Activated naive CD8-positive, alpha-beta T cell (primary cell): ENCODE measurements around the gene SLC22A3.
"Not testable (repeated sequence)": the region's sequence is repeated elsewhere in the genome, so short reads cannot be mapped to it uniquely, and the experiment has no call there.

Experiments used
- H3K27ac Mint-ChIP-seq: one replicate; pipeline ENCODE4 v1.8.0; 2021; ENCODE audit warnings: mixed read lengths
- H3K27me3 Mint-ChIP-seq: one replicate; pipeline ENCODE4 v1.8.0; 2021; ENCODE audit warnings: mixed read lengths
- H3K36me3 Mint-ChIP-seq: one replicate; pipeline ENCODE4 v1.8.0; 2021; ENCODE audit warnings: mixed read lengths
- H3K4me1 Mint-ChIP-seq: one replicate; pipeline ENCODE4 v1.8.0; 2021; ENCODE audit warnings: low read depth, mixed read lengths
- H3K4me3 Mint-ChIP-seq: one replicate; pipeline ENCODE4 v1.8.0; 2021; ENCODE audit warnings: mild to moderate bottlenecking, mixed read lengths
- H3K9me3 Mint-ChIP-seq: one replicate; pipeline ENCODE4 v1.8.0; 2021; ENCODE audit warnings: low read depth, mixed read lengths

The SLC22A3 gene

DNA sequence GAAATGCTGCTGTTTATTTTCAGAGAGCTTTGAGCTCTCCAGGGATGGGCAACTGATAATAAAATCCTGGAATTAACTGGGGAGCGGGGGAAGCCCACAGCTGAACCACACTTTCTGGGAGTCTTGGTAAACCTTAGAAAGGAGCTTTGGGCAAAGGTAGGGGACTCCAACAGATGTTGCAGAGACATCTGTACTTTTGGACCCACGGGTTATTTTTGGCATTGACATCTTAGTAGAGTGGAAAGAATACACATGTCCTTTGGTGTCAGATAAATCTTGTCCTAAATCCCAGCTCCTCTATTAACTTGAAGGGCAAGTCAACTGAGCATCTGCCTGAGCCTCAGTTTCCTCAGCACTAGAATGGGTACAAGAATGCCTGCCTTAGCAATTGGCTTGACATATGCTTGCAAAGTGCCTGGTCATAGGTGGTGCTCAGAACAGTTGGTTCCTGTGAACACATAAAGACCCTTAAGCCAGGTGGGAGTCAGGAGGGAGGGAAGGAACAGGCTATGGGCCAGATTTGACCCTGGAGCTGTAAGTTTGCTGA is 5.8 kb downstream of the SLC22A3 start:
- no peak overlapping the region for H3K4me3 Mint-ChIP-seq
- H3K27me3 Mint-ChIP-seq: peaks cover 17% of the 10 kb centered on the region
- no peaks in the 10 kb centered on the region for H3K9me3 Mint-ChIP-seq
- no peaks in the 10 kb centered on the region for H3K36me3 Mint-ChIP-seq
- peaks cover 5% of the 10 kb centered on the region for H3K4me1 Mint-ChIP-seq
- no peak overlapping the region for H3K27ac Mint-ChIP-seq

DNA sequence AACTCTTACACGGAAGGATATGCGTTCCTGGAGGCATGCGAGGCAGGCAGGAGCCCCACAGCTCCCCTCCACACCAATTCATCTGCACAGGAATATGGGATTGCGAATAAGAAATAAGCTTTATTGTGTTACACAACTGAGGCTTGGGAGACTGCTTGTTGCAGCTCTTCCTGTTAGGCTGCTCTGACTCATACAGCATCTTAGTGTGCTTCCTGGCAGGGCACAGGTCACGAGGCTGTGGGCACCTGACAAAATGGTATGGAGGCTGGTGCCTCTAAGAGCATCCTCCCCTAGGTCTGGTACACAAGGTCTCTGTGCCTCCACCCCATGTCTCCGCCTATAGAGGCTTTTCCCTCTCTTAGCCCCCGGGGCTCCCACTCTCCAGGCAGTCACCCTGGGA is 6.8 kb downstream of the SLC22A3 start:
- Mint-ChIP-seq H3K9me3 (no peaks in the 10 kb centered on the region), H3K27ac (no peak overlapping the region), H3K27me3 (peaks cover 12% of the 10 kb centered on the region), H3K36me3 (no peaks in the 10 kb centered on the region), H3K4me1 (peaks cover under 1% of the 10 kb centered on the region), H3K4me3 (no peak overlapping the region)

DNA sequence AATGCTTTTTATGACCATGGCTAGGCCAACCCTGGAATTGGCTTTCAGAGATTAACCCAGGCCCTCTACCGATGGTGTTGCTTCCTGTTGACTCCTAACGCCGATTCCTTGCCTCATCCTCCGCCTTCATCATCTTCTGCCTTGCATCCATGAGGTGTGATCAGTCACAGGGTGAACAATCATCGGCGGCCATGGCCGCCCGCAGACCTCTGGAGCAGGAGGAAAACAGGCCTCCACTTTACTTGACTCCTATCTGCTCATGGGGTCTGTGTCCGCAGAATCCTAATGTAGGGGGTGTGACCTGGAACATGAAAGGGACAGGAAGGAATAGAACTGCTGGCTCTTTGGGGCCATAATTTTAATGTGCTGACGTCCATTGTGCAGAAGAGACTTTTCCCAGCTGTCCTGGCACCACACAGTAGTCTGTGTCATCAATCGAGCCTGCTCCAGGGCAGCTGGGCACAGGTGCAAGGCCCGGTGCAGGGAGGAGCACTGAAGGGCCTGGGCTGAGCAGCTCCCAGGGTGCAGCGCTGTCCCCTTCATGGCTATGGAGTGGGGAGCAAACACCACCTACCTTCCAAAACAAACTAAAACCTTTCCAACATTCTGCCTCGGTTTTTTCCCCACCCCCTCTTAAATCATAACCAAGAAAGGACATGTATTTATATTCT is 8.0 kb downstream of the SLC22A3 start:
- Mint-ChIP-seq H3K4me3 (no peak overlapping the region), H3K27me3 (peaks cover 4% of the 10 kb centered on the region), H3K4me1 (no peaks in the 10 kb centered on the region), H3K27ac (no peak overlapping the region), H3K9me3 (no peaks in the 10 kb centered on the region), H3K36me3 (no peaks in the 10 kb centered on the region)

DNA sequence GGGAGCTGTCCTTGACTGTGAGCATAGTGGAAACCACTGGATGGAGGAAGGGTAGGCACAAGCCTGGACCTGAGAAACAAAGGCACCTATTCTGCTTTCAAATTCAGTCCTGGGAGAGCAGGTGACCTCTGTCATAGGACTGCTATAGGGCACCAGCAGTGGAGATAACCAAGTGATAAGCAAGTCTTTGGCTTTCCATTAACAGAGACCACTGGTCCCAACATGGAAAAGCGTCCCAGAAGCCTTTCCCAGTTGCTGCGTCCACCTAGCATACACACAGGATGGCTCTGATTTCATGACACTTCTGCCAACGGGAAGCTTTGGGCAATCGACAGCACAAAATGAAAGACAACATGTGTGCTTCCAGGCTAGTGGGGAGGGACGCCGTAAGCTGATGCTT is 8.9 kb downstream of the SLC22A3 start:
- Mint-ChIP-seq H3K9me3 (no peaks in the 10 kb centered on the region), H3K4me1 (no peaks in the 10 kb centered on the region), H3K4me3 (no peak overlapping the region), H3K27me3 (peaks cover 4% of the 10 kb centered on the region), H3K36me3 (no peaks in the 10 kb centered on the region), H3K27ac (no peak overlapping the region)

DNA sequence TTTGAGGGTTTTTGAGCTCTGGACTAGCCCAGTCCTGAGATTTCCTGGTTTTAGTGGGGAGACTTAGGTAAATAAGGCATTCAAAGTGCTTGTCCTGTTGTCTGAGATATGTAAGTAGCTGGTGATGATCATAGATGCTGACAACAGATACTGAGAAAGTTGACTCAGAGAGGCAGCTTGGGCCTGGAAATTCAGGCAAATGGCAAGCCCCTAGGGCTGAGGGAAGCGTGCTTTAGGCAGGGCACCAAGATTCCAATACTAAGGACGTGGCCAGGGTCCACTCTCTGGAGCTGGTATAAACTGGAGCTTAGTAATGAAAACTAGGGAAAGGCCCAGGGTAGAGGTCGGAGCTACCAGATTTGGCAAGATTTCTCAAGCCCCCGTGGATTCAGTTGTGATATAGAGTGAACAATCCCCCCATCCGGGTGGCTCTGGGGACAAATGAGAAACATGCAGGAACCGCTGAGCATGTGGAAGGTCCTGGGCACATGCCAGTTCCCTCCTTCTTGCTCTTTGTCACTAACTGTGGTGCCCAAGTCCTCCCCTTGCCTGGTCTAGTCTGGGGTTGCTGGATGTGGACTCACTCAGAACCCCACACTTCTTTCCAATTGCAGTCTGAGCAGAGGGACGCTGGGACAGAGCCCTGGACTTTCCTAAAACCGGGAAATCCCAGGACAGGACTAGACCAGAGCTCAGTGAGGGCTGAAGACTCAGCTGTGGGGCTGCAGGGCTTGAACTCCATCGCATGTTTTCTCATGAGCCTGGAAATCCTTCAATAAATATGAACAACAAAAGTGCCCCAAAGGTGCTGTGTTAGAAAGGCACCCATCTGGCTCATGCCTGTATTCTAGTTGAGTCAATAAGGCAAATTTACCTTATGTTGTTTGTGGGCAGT is 10.3 kb downstream of the SLC22A3 start:
- H3K27me3 Mint-ChIP-seq: peaks cover 5% of the 10 kb centered on the region
- H3K4me3 Mint-ChIP-seq: no peak overlapping the region
- no peaks in the 10 kb centered on the region for H3K9me3 Mint-ChIP-seq
- H3K36me3 Mint-ChIP-seq: no peaks in the 10 kb centered on the region
- no peaks in the 10 kb centered on the region for H3K4me1 Mint-ChIP-seq
- no peak overlapping the region for H3K27ac Mint-ChIP-seq

DNA sequence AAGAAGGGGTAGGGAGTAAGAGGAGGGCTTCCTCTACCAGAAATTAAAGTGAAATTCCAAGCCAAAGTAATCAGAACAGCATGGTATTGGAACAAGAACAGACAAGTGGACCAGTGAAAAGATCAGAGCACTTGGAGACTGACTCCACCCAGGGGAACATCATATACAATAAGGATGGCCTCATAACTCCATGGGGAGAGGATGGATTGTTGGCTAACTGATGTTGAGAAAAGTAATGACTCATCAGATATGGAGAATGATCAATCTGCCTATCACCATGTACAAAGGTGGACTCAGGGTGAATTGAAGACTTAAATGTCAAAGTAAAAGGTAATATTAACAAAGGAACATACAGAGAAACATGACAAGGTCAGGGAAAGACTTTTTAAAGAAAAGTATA is 12.8 kb downstream of the SLC22A3 start:
- Mint-ChIP-seq H3K27ac (no peak overlapping the region), H3K9me3 (no peaks in the 10 kb centered on the region), H3K4me1 (no peaks in the 10 kb centered on the region), H3K36me3 (no peaks in the 10 kb centered on the region), H3K4me3 (no peak overlapping the region), H3K27me3 (peaks cover 5% of the 10 kb centered on the region)

DNA sequence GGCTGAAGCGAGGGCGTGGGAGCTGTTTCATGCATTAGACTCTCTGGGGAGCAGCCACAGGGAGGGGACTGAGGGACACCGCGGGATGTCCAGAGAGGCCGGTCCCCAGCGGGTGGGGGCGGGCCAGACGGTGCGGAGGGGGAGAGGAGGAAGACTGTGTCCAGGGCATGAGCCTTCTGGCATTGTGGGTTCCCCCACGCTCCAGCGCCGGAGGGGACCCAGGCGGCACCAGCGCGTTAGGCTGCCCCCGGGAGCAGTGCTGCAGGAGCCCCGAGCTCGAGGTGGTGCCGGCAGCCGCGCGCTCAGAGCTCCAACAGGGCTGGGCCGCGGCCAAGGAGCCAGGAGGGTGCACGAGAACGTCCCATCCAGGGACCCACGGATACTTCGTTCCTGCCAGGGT is 14.4 kb downstream of the SLC22A3 start:
- Mint-ChIP-seq H3K27ac (no peak overlapping the region), H3K4me1 (no peaks in the 10 kb centered on the region), H3K27me3 (peaks cover 8% of the 10 kb centered on the region), H3K9me3 (no peaks in the 10 kb centered on the region), H3K4me3 (no peak overlapping the region), H3K36me3 (no peaks in the 10 kb centered on the region)

DNA sequence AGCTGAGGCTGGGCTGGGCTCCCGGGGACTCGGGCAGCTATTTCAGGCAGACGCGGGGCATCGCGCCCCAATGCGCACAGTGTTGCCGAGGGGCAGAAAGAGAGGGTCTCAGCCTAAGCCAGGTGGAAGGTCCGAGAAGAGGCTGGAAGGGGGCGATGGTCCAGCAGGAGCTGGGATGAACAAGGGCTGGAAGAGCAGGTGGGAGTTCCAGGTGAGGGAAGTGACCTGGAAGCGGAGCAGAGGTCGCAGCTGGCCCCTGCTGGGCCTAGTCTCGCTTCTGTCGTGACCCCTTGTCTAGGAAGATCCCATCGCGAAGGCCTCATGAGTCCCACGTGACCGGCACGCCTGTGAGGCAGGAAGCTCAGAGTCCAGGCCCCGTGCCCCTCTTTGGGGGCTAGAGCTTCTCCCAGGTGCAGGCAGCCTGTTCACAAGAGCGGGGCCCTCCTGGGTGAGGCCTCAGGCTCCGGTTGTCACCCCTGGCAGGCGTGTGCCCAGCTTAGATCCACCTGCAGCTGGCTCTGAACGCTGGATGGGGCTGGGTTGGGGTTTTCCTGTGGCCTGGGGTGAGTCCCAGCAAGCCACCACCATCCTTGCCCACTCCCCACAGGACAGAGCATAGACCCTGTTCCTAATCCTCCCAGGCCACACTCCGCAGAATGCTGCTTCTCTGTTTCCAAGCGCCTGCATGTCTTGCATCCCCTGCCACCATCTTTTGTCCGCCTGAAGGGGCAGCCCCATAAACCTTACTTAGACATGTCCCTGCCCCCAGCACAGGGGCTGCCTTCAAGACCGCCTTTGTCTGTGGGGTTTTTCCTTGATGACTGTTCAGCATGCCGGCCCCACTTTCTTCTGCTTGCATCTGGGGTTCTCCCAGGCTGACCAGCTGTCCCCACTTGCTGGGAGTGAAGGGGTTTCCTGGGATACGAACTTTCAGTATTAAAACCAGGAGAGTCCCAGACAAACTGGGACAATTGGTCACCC is 15.1 kb downstream of the SLC22A3 start:
- Mint-ChIP-seq H3K4me1 (no peaks in the 10 kb centered on the region), H3K27ac (no peak overlapping the region), H3K36me3 (no peaks in the 10 kb centered on the region), H3K9me3 (no peaks in the 10 kb centered on the region), H3K27me3 (peaks cover 8% of the 10 kb centered on the region), H3K4me3 (no peak overlapping the region)

DNA sequence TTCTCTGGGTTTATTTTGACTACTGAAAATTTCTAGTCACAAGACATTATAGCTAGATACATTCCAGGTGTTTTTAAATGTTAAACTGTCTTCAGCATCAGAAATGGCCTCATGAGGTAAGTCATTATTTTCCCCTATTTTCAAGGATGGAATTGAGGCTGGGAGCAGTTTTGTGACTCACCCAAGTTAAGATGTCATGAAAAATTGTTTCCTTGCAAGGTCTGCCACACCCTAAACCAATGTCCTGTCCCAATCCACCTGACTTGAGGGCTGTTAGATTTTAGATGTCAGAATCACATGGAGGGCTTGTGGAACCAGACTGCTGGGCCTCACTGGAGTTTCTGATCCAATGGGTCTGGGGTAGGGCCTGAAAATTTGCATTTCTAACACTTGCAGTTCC is 16.9 kb downstream of the SLC22A3 start:
- no peaks in the 10 kb centered on the region for H3K4me1 Mint-ChIP-seq
- no peaks in the 10 kb centered on the region for H3K36me3 Mint-ChIP-seq
- peaks cover 4% of the 10 kb centered on the region for H3K27me3 Mint-ChIP-seq
- H3K27ac Mint-ChIP-seq: no peak overlapping the region
- no peaks in the 10 kb centered on the region for H3K9me3 Mint-ChIP-seq
- H3K4me3 Mint-ChIP-seq: no peak overlapping the region

DNA sequence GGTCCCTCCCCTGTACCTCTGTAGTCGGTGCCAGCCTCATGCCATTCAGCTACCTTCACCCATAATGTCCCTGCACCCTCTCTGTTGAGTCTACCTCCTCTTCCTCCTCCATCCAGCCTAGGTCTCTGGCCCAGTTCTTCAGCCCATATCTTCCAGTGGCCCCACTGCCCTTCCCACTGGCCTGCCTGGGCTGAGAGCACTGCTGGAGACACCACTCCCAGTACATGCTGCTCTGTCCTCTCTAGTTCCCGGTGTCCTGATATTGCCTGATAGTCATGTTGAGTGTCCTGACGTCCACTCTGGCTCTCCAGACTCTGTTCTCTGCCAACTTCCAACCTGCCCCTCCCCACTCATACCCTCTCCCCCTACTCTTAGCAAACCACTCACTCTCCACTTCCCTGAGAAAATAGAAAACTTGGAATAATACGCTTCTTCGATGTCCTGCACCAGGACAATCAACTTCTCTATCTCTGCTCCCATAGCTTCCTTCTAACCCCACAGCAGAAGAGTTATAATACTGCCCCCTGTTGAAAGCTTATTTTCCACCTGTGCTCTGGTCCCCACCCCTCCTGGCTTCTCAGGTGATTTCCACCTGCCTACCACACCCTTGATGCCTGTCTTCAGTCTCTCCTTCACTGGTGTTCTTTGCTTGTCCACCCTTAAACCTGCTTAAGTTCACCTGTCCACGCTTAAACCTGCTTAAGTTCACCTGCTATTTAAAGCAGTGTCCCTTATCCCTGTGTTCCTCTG is 19.8 kb downstream of the SLC22A3 start:
- no peaks in the 10 kb centered on the region for H3K4me1 Mint-ChIP-seq
- no peak overlapping the region for H3K4me3 Mint-ChIP-seq
- H3K36me3 Mint-ChIP-seq: no peaks in the 10 kb centered on the region
- H3K27ac Mint-ChIP-seq: no peak overlapping the region
- H3K9me3 Mint-ChIP-seq: no peaks in the 10 kb centered on the region
- H3K27me3 Mint-ChIP-seq: peaks cover 5% of the 10 kb centered on the region

DNA sequence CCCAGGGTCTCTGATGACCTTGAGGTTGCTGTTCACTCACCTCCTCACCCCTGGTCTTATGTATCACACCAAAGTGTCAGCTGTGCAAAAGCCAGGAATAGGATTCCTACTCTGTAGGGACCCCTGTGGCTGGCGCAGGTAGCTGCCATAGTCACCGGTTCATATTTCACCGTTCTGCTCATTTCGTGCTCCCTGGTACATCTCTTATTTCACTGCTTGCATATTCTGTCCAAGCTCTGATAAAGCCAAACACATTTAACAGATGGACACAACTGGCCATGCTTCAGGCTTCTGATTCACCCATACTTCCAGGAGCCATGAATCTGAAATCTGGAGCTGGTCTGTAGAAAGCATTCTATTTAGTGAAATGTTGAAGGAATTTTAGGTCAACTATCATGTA is 20.5 kb downstream of the SLC22A3 start:
- no peak overlapping the region for H3K27ac Mint-ChIP-seq
- H3K4me1 Mint-ChIP-seq: no peaks in the 10 kb centered on the region
- no peaks in the 10 kb centered on the region for H3K9me3 Mint-ChIP-seq
- peaks cover 5% of the 10 kb centered on the region for H3K27me3 Mint-ChIP-seq
- H3K36me3 Mint-ChIP-seq: no peaks in the 10 kb centered on the region
- H3K4me3 Mint-ChIP-seq: no peak overlapping the region

DNA sequence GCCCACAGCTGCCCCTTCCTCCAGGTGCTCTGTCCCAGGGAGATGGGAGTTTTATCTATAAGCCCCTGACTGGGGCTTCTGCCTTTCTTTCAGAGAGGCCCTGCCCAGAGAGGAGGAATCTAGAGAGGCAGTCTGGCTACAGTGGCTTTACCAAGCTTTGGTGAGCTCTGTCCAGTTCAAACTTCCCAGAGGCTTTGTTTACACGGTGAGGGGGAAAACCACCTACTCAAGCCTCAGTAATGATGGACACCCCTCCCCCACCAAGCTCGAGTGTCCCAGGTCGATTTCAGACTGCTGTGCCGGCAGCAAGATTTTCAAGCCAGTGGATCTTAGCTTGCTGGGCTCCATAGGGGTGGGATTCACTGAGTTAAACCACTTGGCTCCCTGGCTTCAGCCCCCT is 25.4 kb downstream of the SLC22A3 start:
- not testable (repeated sequence) for H3K27ac Mint-ChIP-seq, H3K9me3 Mint-ChIP-seq, H3K4me3 Mint-ChIP-seq, H3K4me1 Mint-ChIP-seq, H3K36me3 Mint-ChIP-seq
- peaks cover 11% of the 10 kb centered on the region for H3K27me3 Mint-ChIP-seq

DNA sequence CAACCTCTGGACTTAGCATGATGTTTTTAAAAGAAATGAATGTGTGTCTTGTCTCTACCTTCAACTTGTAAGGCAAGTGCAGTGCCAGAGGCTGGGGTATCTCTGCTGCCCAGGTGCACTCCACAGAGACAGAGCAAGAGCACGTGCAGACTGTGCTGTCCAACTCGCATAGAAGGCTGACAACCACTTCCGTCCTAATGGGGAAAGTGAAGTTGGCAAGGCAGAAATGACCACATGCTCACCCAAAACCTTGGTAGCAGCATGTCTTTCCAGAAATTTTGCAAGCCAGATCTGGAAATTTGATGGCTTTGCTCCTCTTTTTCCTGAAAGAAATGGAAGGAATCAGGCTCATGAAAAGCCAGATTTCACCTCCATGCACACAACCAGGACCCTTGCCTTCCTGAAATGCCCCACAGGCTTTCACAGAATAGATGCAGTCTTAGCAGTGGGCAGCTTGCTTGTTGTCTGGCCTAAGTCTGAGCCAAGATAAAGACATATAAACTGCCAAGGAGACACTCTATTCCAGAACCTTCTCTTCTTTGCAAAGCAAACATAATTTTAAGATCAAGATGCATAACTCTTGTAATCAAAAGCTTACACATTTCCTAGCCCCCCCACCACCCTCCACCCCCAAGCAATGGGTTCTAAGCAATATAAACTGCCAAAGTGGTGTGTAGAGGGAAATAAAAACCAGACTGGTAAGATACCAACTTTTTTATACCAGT is 26.8 kb downstream of the SLC22A3 start:
- no peak overlapping the region for H3K4me3 Mint-ChIP-seq
- no peak overlapping the region for H3K27ac Mint-ChIP-seq
- no peaks in the 10 kb centered on the region for H3K36me3 Mint-ChIP-seq
- peaks cover 11% of the 10 kb centered on the region for H3K27me3 Mint-ChIP-seq
- H3K9me3 Mint-ChIP-seq: no peaks in the 10 kb centered on the region
- no peaks in the 10 kb centered on the region for H3K4me1 Mint-ChIP-seq

DNA sequence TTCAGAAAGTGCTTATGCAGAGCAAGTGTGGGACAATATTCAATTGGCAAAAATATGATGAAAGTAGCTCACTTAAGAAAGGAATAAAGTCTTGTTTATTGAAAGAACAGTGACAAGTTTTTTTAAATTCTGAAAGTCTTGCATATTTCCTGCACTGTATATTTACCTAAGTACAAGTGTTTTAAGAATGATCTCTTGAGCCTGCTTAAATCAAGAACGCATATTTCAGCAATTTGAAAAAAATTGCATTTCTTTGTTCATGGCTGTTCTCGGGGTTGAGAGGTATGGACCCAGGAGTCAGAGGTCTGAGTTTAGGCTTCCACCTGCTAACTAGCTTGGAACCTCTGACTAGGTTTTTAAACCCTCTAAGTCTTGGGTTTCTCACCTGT is 27.4 kb downstream of the SLC22A3 start:
- H3K27me3 Mint-ChIP-seq: peaks cover 11% of the 10 kb centered on the region
- H3K36me3 Mint-ChIP-seq: no peaks in the 10 kb centered on the region
- no peaks in the 10 kb centered on the region for H3K4me1 Mint-ChIP-seq
- no peaks in the 10 kb centered on the region for H3K9me3 Mint-ChIP-seq
- no peak overlapping the region for H3K4me3 Mint-ChIP-seq
- no peak overlapping the region for H3K27ac Mint-ChIP-seq
